Activated naive CD4-positive, alpha-beta T cell treated with anti-CD3 and anti-CD28 coated beads, Interleukin-2, amount 10 ng/mL, durations not matched to agents 7 days and 5 days (primary cell): ENCODE results near the gene CENPX.

Experiments
- CTCF ChIA-PET: fragments of 350-600 bp; sonication (Branson Sonifier 250); formaldehyde crosslinking; loops from one replicate; lab custom pipeline; 2021; ENCODE audit warnings: antibody characterized with exemption; lab: Charles Lee
- DNase-seq: peaks from one replicate; pipeline ENCODE4 v3.0.0-alpha.2; 2020
- H3K27ac Mint-ChIP-seq: one replicate; pipeline ENCODE4 v1.8.0; 2021; ENCODE audit warnings: mild to moderate bottlenecking, moderate library complexity, mixed read lengths
- H3K27me3 Mint-ChIP-seq: one replicate; pipeline ENCODE4 v1.8.0; 2021; ENCODE audit warnings: mild to moderate bottlenecking, mixed read lengths
- H3K36me3 Mint-ChIP-seq: one replicate; pipeline ENCODE4 v1.8.0; 2021; ENCODE audit warnings: mixed read lengths
- H3K4me1 Mint-ChIP-seq: one replicate; pipeline ENCODE4 v1.8.0; 2021; ENCODE audit warnings: mixed read lengths
- H3K4me3 Mint-ChIP-seq: one replicate; pipeline ENCODE4 v1.8.0; 2021; ENCODE audit warnings: mild to moderate bottlenecking, moderate library complexity, mixed read lengths
- H3K9me3 Mint-ChIP-seq: one replicate; pipeline ENCODE4 v1.8.0; 2021; ENCODE audit warnings: mixed read lengths

The CENPX gene

GRCh38 chr17:81977211-81977808 lies 45.4 kb downstream of the CENPX start, which contains the start of gene ASPSCR1:
Gene ASPSCR1 (plus strand): TSS chr17:81977629. CDS start chr17:81977647, 18 bp downstream.
- CTCF ChIA-PET = interaction anchor here (1.5 kb wide), 1 partner anchor 18 kb away, joined by 4 read pairs; no protein-coding TSS in a partner anchor
- H3K9me3 Mint-ChIP-seq = peaks cover 6% of the 10 kb centered on the region
- peaks cover 10% of the 10 kb centered on the region for H3K36me3 Mint-ChIP-seq
- peaks cover 39% of the 10 kb centered on the region for H3K27me3 Mint-ChIP-seq
- peak; percentile 91 for DNase-seq
- H3K4me1 Mint-ChIP-seq = peaks cover 48% of the 10 kb centered on the region
- H3K4me3 Mint-ChIP-seq = peak within 1 kb of the TSS; percentile 93
- peak within 1 kb of the TSS; percentile 94 for H3K27ac Mint-ChIP-seq

- Mint-ChIP-seq H3K9me3 (peaks cover 8% of the 10 kb centered on the region), H3K36me3 (peaks cover 10% of the 10 kb centered on the region), H3K4me3 (peak overlapping the region; percentile 93), H3K4me1 (peaks cover 44% of the 10 kb centered on the region), H3K27ac (peak overlapping the region; percentile 94), H3K27me3 (peaks cover 42% of the 10 kb centered on the region)
- DNase-seq = peak; percentile 45
- CTCF ChIA-PET = interaction anchor here (1.5 kb wide), 1 partner anchor 17 kb away, joined by 4 read pairs; no protein-coding TSS in a partner anchor
Measured at GRCh38 chr17:81976332-81977210, 46.1 kb downstream of the CENPX start.

GRCh38 chr17:81973432-81973831 lies 49.2 kb downstream of the CENPX start:
- H3K4me3 Mint-ChIP-seq = no peak overlapping the region
- H3K36me3 Mint-ChIP-seq = no peaks in the 10 kb centered on the region
- peaks cover 8% of the 10 kb centered on the region for H3K9me3 Mint-ChIP-seq
- peaks cover 22% of the 10 kb centered on the region for H3K4me1 Mint-ChIP-seq
- CTCF ChIA-PET = no interaction called here
- DNase-seq = no peak
- peaks cover 47% of the 10 kb centered on the region for H3K27me3 Mint-ChIP-seq
- H3K27ac Mint-ChIP-seq = no peak overlapping the region

- no peaks in the 10 kb centered on the region for H3K36me3 Mint-ChIP-seq
- no peak overlapping the region for H3K4me3 Mint-ChIP-seq
- no peak overlapping the region for H3K27ac Mint-ChIP-seq
- peaks cover 49% of the 10 kb centered on the region for H3K27me3 Mint-ChIP-seq
- CTCF ChIA-PET = interaction anchor here (1.7 to 2.8 kb wide), 2 partner anchors 10 to 52 kb away, joined by 6 to 18 read pairs; partner anchors contain the start of gene CENPX
- peaks cover 8% of the 10 kb centered on the region for H3K9me3 Mint-ChIP-seq
- DNase-seq = no peak
- peaks cover 20% of the 10 kb centered on the region for H3K4me1 Mint-ChIP-seq
Measured at GRCh38 chr17:81968850-81969812, 53.5 kb downstream of the CENPX start.
